ENCODE data around the gene CCDC77. TPM values are rescaled to one million over a fixed set of nuclear protein-coding genes. Genes with fewer than 3 reads are reported as not detected.

The CCDC77 gene
- polyA plus RNA-seq, 1 experiment: 7.0 TPM

DNA sequence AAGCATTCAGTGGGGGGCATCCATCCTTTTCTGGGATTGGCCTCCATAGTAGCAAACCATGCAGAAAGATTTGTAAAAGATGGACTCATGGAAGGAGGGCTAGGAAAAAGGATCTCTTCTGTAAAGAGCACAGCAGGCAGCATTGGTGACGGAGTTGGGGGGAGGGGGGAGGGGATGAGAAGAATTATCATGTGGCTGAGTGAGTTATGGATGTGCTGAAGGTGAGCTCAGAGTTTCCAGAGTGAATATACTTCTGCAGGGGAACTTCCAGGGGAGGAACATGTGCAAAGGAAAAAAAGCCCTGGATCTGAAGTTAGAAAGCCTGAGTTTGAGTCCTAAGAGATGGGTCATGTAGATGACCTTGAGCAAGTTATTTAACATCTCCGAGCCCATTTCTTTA, 54.4 kb downstream of the CCDC77 start:
- Histone ChIP-seq H3K36me3 (ENCODE audit: control insufficient read depth, insufficient read depth, low read length) (no peaks in the 10 kb centered on the region), H3K27me3 (ENCODE audit: control insufficient read depth, insufficient read depth, low read length) (peaks cover 21% of the 10 kb centered on the region), H3K4me3 (ENCODE audit: low read depth, low read length) (no peak overlapping the region)
- DNase-seq (ENCODE audit: low read depth): no peak
- TF ChIP-seq, protein P1, sequence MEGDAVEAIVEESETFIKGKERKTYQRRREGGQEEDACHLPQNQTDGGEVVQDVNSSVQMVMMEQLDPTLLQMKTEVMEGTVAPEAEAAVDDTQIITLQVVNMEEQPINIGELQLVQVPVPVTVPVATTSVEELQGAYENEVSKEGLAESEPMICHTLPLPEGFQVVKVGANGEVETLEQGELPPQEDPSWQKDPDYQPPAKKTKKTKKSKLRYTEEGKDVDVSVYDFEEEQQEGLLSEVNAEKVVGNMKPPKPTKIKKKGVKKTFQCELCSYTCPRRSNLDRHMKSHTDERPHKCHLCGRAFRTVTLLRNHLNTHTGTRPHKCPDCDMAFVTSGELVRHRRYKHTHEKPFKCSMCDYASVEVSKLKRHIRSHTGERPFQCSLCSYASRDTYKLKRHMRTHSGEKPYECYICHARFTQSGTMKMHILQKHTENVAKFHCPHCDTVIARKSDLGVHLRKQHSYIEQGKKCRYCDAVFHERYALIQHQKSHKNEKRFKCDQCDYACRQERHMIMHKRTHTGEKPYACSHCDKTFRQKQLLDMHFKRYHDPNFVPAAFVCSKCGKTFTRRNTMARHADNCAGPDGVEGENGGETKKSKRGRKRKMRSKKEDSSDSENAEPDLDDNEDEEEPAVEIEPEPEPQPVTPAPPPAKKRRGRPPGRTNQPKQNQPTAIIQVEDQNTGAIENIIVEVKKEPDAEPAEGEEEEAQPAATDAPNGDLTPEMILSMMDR (IDR thresholded peaks at IDR 0.05; ENCODE audit: insufficient read depth, low read depth, low read length): no peak
- ChIA-PET POLR2A (no interaction called here), CTCF (interaction anchor here (1.0 to 5.9 kb wide), 4 partner anchors 12 to 92 kb away, joined by 3 to 61 read pairs (median 20); no protein-coding TSS in a partner anchor)

DNA sequence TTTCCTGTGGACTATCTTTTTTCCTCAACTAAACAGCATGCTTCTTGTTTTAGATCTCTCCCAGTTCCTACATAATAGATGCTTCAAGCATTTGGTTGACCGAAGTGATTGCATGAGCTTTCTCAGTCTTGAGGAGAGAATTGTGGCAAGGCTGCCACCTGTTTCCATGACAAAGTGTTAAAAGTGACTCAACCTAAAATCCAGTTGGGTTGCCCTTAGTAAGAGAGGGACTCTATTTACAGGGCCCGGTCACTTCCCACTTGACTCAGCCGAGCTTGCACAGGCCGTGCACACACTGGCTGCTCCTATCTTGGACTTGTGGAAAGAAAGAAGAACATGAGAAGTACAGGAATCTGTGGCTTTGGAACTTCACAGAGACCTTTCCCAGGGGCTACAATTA, 56.2 kb downstream of the CCDC77 start:
- POLR2A ChIA-PET: no interaction called here
- no peak for DNase-seq (ENCODE audit: low read depth)
- no peaks in the 10 kb centered on the region for H3K36me3 ChIP-seq (ENCODE audit: control insufficient read depth, insufficient read depth, low read length)
- TF ChIP-seq, protein P1 (IDR thresholded peaks at IDR 0.05; ENCODE audit: insufficient read depth, low read depth, low read length): no peak
- no peak overlapping the region for H3K4me3 ChIP-seq (ENCODE audit: low read depth, low read length)
- H3K27me3 ChIP-seq (ENCODE audit: control insufficient read depth, insufficient read depth, low read length): peaks cover 31% of the 10 kb centered on the region
- CTCF ChIA-PET: interaction anchor here (0.7 to 3.2 kb wide), 3 partner anchors 13 to 90 kb away, joined by 3 to 11 read pairs (median 8); no protein-coding TSS in a partner anchor

DNA sequence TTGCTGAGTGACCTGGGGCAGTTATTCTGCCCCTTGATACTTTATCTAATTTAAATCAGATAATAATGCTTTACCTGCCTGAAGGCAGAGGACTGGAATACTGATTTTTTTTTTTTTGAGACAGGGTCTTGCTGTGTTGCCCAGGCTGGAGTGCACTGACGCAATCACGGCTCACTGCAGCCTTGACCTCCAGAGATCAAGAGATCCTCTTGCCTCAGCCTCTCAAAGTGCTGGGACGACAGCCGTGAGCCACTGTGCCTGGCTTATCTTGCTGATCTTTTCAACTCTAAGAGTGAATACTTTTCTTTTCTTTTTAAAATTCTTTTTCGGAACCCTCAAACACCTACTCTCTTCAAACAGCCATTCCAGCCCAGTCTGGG, 57.6 kb downstream of the CCDC77 start:
- no peak overlapping the region for H3K4me3 ChIP-seq (ENCODE audit: low read depth, low read length)

DNA sequence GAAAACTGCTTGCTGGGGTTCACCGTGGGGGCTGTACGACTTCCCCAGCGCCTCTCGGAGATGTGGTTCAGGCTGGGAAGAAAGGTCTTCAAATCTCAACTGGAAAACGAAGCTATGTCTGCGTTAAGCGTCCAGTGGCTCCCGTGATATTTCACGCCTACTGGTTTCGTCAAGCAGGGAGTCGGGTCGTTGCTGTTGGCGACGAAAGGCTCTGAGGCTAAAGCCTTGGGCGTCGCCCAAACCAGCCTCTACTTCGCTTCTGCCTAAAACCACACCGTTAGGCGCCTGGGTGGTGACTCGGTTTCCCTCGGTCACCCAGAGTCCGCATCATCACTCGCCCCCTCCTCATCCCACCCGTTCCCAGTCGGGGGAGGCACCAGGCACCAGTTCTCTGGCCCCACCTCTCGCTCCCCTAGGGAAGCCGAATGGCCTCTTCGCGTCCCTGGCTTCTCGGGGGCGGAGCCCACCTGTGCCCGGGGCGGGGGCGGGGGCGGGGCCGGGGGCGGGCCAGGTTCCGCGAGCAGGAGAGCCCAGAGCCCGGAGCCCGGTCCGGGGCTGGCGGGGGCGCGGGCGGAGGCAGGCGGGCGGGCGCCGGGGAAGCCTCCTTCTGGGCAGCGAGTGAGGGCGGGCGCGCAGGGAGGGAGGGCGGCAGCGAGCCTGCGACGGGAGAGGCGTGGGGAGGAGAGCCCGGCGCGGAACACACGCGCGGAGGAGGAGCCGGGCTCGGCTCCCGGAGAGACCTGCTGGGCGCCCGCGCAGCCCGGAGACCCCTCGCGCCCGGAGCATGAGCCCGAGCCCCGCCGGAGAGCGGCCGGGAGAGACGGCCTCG, 58.2 kb downstream of the CCDC77 start, which contains the start of gene B4GALNT3:
TSS of gene B4GALNT3 (plus strand) at position 510 of the 829 bp plus-strand sequence. CDS start 438 bp downstream, outside the sequence.
- Histone ChIP-seq H3K36me3 (ENCODE audit: control insufficient read depth, insufficient read depth, low read length) (no peaks in the 10 kb centered on the region), H3K27me3 (ENCODE audit: control insufficient read depth, insufficient read depth, low read length) (peaks cover 38% of the 10 kb centered on the region), H3K4me3 (ENCODE audit: low read depth, low read length) (peak within 1 kb of the TSS; percentile 38)
- no peak for DNase-seq (ENCODE audit: low read depth)
- ChIA-PET CTCF (interaction anchor here (0.9 to 3.2 kb wide), 2 partner anchors 88 to 92 kb away, joined by 3 to 11 read pairs; no protein-coding TSS in a partner anchor), POLR2A (no interaction called here)
- TF ChIP-seq, protein P1 (IDR thresholded peaks at IDR 0.05; ENCODE audit: insufficient read depth, low read depth, low read length): no peak

More for the DNA sequence above, 57.6 kb downstream of the CCDC77 start:
- POLR2A ChIA-PET: no interaction called here
- H3K36me3 ChIP-seq (ENCODE audit: control insufficient read depth, insufficient read depth, low read length): no peaks in the 10 kb centered on the region
- H3K27me3 ChIP-seq (ENCODE audit: control insufficient read depth, insufficient read depth, low read length): peaks cover 36% of the 10 kb centered on the region
- CTCF ChIA-PET: interaction anchor here (0.9 to 3.2 kb wide), 2 partner anchors 88 to 92 kb away, joined by 3 to 11 read pairs; no protein-coding TSS in a partner anchor
- TF ChIP-seq, protein P1 (IDR thresholded peaks at IDR 0.05; ENCODE audit: insufficient read depth, low read depth, low read length): no peak
- DNase-seq (ENCODE audit: low read depth): no peak
